WTC11 (cell line): Measurements from ENCODE around the gene SMYD3. TPM values are rescaled to one million over a fixed set of nuclear protein-coding genes. Genes with fewer than 3 reads are reported as not detected.

ENCODE experiments used
- ATAC-seq: fragments of 200-7000 bp; cut with Tn5 transposase; 2 replicates; pipeline ENCODE4 v1.10.0; 2021; ENCODE audit warnings: mild to moderate bottlenecking, moderate library complexity
- CTCF ChIA-PET: fragments of 300-600 bp; sonication (Branson Sonifier 250); formaldehyde crosslinking; loops from one replicate; lab custom pipeline; 2021; ENCODE audit warnings: antibody characterized with exemption; lab: Charles Lee
- POLR2A ChIA-PET: fragments of 350-600 bp; sonication (Branson Sonifier 250); formaldehyde crosslinking; loops from one replicate; lab custom pipeline; 2021; ENCODE audit warnings: antibody characterized with exemption; lab: Charles Lee
- DNase-seq: peaks from one replicate; pipeline ENCODE4 v3.0.0; 2021; ENCODE audit warnings: low spot score
- H3K27ac Mint-ChIP-seq: 2 replicates; pipeline ENCODE4 v1.8.0; 2021; ENCODE audit warnings: mixed read lengths
- H3K27me3 Mint-ChIP-seq: 2 replicates; pipeline ENCODE4 v1.8.0; 2021; ENCODE audit warnings: low read depth, mild to moderate bottlenecking, moderate library complexity, mixed read lengths
- H3K36me3 Mint-ChIP-seq: 2 replicates; pipeline ENCODE4 v1.8.0; 2021; ENCODE audit warnings: mixed read lengths
- H3K4me1 Mint-ChIP-seq: 2 replicates; pipeline ENCODE4 v1.8.0; 2022; ENCODE audit warnings: mixed read lengths
- H3K4me3 Mint-ChIP-seq: 2 replicates; pipeline ENCODE4 v1.8.0; 2021; ENCODE audit warnings: mild to moderate bottlenecking, moderate library complexity, mixed read lengths
- H3K9me3 Mint-ChIP-seq: 2 replicates; pipeline ENCODE4 v1.8.0; 2021; ENCODE audit warnings: mixed read lengths
- ETV6 ChIP-seq: sonication (generic); formaldehyde crosslinking; IDR thresholded peaks from 2 replicates; pipeline ENCODE4 v1.8.1; 2022; ENCODE audit warnings: mild to moderate bottlenecking, missing genetic modification reagents
- FOXK1 ChIP-seq: sonication (generic); formaldehyde crosslinking; IDR thresholded peaks from 2 replicates; pipeline ENCODE4 v1.8.0; 2022; ENCODE audit warnings: mild to moderate bottlenecking, moderate library complexity, missing genetic modification reagents
- FOXP1 ChIP-seq: sonication (generic); formaldehyde crosslinking; IDR thresholded peaks from 2 replicates; pipeline ENCODE4 v1.8.0; 2022; ENCODE audit warnings: missing genetic modification reagents, mild to moderate bottlenecking, moderate library complexity, borderline replicate concordance
- KAT7 ChIP-seq: sonication (generic); formaldehyde crosslinking; IDR thresholded peaks from 2 replicates; pipeline ENCODE4 v1.8.1; 2023; ENCODE audit warnings: missing genetic modification reagents, mild to moderate bottlenecking, borderline replicate concordance
- OVOL2 ChIP-seq: fragments of 250-450 bp; sonication (Bioruptor Pico); IDR thresholded peaks from 2 replicates; pipeline ENCODE4 v1.9.0; 2021; ENCODE audit warnings: mild to moderate bottlenecking, borderline replicate concordance
- SOX15 ChIP-seq: fragments of 250-450 bp; sonication (Bioruptor Pico); IDR thresholded peaks from 2 replicates; pipeline ENCODE4 v1.9.0; 2021; ENCODE audit warnings: mild to moderate bottlenecking
- TCF7 ChIP-seq: sonication (generic); formaldehyde crosslinking; IDR thresholded peaks from 2 replicates; pipeline ENCODE4 v1.8.0; 2022; ENCODE audit warnings: mild to moderate bottlenecking, low read depth, missing genetic modification reagents, moderate library complexity
- ZBTB21 ChIP-seq: sonication (generic); formaldehyde crosslinking; IDR thresholded peaks from 2 replicates; pipeline ENCODE4 v1.8.1; 2023; ENCODE audit warnings: mild to moderate bottlenecking, missing genetic modification reagents, borderline replicate concordance
- ZNF121 ChIP-seq: sonication (generic); formaldehyde crosslinking; IDR thresholded peaks from 2 replicates; pipeline ENCODE4 v1.8.0; 2023; ENCODE audit warnings: missing genetic modification reagents
- total RNA-seq: library from RNA; stranded (reverse); gene quantifications from 3 replicates; pipeline ENCODE4 v1.2.3, GENCODE V29; 2021
- TF ChIP-seq, protein P1 (sequence below): sonication (generic); formaldehyde crosslinking; IDR thresholded peaks from 2 replicates; pipeline ENCODE4 v1.8.0; 2023; ENCODE audit warnings: missing genetic modification reagents, mild to moderate bottlenecking, borderline replicate concordance
- TF ChIP-seq, protein P2 (sequence below): sonication (generic); formaldehyde crosslinking; conservative IDR thresholded peaks from 2 replicates; pipeline ENCODE4 v1.8.1; 2022; ENCODE audit warnings: mild to moderate bottlenecking, missing genetic modification reagents
- TF ChIP-seq, protein P3 (sequence below): sonication (generic); formaldehyde crosslinking; IDR thresholded peaks from 2 replicates; pipeline ENCODE4 v1.8.1; 2023; ENCODE audit warnings: mild to moderate bottlenecking, missing genetic modification reagents
- TF ChIP-seq, protein P4 (sequence below): fragments of 250-450 bp; sonication (Bioruptor Pico); conservative IDR thresholded peaks from 2 replicates; pipeline ENCODE4 v1.9.0; 2021; ENCODE audit warnings: mild to moderate bottlenecking
- TF ChIP-seq, protein P5 (sequence below): fragments of 250-450 bp; sonication (Bioruptor Pico); IDR thresholded peaks from 2 replicates; pipeline ENCODE4 v1.9.0; 2021; ENCODE audit warnings: mild to moderate bottlenecking
- TF ChIP-seq, protein P6 (sequence below): sonication (generic); formaldehyde crosslinking; IDR thresholded peaks from 2 replicates; pipeline ENCODE4 v1.8.0; 2023; ENCODE audit warnings: missing genetic modification reagents
- TF ChIP-seq, protein P7 (sequence below): fragments of 250-450 bp; sonication (Bioruptor Pico); IDR thresholded peaks from 2 replicates; pipeline ENCODE4 v1.9.0; 2021; ENCODE audit warnings: mild to moderate bottlenecking, borderline replicate concordance

SMYD3 gene
- total RNA-seq, 1 experiment from 2014 or later: 21.4 TPM

DNA sequence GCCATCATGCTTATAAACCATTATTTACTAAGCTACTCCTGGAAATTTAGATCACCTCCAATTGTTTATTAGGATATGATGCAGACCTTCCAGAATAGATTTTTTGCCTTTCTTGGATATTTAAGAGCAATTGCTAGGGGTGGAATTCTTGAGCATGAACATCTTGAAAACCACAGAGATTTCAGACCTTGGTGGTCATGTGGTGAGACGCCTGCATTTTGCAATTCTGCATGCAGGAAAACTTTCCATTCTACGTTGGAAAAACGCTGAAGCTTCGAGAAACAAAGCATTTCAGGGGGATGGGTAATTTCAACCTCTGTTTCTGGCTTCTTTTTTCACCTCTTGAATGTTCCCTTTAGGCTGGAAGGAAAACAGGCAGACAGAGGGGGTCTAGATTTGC, 756.0 kb downstream of the SMYD3 start (continued):
- TF ChIP-seq, protein P1, sequence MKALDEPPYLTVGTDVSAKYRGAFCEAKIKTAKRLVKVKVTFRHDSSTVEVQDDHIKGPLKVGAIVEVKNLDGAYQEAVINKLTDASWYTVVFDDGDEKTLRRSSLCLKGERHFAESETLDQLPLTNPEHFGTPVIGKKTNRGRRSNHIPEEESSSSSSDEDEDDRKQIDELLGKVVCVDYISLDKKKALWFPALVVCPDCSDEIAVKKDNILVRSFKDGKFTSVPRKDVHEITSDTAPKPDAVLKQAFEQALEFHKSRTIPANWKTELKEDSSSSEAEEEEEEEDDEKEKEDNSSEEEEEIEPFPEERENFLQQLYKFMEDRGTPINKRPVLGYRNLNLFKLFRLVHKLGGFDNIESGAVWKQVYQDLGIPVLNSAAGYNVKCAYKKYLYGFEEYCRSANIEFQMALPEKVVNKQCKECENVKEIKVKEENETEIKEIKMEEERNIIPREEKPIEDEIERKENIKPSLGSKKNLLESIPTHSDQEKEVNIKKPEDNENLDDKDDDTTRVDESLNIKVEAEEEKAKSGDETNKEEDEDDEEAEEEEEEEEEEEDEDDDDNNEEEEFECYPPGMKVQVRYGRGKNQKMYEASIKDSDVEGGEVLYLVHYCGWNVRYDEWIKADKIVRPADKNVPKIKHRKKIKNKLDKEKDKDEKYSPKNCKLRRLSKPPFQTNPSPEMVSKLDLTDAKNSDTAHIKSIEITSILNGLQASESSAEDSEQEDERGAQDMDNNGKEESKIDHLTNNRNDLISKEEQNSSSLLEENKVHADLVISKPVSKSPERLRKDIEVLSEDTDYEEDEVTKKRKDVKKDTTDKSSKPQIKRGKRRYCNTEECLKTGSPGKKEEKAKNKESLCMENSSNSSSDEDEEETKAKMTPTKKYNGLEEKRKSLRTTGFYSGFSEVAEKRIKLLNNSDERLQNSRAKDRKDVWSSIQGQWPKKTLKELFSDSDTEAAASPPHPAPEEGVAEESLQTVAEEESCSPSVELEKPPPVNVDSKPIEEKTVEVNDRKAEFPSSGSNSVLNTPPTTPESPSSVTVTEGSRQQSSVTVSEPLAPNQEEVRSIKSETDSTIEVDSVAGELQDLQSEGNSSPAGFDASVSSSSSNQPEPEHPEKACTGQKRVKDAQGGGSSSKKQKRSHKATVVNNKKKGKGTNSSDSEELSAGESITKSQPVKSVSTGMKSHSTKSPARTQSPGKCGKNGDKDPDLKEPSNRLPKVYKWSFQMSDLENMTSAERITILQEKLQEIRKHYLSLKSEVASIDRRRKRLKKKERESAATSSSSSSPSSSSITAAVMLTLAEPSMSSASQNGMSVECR (CRISPR knock-in tag): no peak
- TF ChIP-seq, all 79 proteins: peak for 0

DNA sequence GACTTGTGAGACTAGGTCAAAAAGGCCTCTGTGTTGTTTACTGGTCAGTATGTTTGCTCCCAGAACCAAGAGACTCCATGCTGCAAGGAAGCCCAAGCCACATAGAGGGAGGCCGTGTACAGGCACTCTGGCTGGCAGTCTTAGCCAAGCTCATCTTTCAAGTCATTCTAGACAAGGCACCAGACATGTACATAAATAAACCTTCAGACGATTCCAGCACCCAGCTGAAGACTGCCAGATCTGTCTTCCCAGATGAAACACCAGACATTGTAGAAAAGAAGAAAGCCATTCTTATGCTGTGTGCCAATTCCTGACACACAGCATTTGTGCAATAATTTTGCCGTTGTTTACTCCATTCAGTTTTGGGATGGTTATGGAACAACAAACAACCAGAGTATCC, 756.8 kb downstream of the SMYD3 start:
- peaks cover 26% of the 10 kb centered on the region for H3K9me3 Mint-ChIP-seq
- no peak overlapping the region; the same call in 1 of the 2 replicates for H3K27ac Mint-ChIP-seq
- H3K27me3 Mint-ChIP-seq: no peaks in the 10 kb centered on the region
- no peak for DNase-seq
- no peak overlapping the region for H3K4me3 Mint-ChIP-seq
- peaks cover 7% of the 10 kb centered on the region for H3K36me3 Mint-ChIP-seq
- CTCF ChIA-PET: no interaction called here
- TF ChIP-seq ETV6 (CRISPR knock-in tag) (no peak), KAT7 (CRISPR knock-in tag) (no peak), ZNF121 (CRISPR knock-in tag) (no peak), TCF7 (no peak), FOXK1 (CRISPR knock-in tag) (no peak), SOX15 (CRISPR knock-in tag) (no peak)
- TF ChIP-seq, protein P2, sequence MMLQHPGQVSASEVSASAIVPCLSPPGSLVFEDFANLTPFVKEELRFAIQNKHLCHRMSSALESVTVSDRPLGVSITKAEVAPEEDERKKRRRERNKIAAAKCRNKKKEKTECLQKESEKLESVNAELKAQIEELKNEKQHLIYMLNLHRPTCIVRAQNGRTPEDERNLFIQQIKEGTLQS (CRISPR knock-in tag): no peak
- TF ChIP-seq, protein P3, sequence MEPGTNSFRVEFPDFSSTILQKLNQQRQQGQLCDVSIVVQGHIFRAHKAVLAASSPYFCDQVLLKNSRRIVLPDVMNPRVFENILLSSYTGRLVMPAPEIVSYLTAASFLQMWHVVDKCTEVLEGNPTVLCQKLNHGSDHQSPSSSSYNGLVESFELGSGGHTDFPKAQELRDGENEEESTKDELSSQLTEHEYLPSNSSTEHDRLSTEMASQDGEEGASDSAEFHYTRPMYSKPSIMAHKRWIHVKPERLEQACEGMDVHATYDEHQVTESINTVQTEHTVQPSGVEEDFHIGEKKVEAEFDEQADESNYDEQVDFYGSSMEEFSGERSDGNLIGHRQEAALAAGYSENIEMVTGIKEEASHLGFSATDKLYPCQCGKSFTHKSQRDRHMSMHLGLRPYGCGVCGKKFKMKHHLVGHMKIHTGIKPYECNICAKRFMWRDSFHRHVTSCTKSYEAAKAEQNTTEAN (CRISPR knock-in tag): no peak
- peaks cover 32% of the 10 kb centered on the region for H3K4me1 Mint-ChIP-seq
- no peak for ATAC-seq
- POLR2A ChIA-PET: no interaction called here

DNA sequence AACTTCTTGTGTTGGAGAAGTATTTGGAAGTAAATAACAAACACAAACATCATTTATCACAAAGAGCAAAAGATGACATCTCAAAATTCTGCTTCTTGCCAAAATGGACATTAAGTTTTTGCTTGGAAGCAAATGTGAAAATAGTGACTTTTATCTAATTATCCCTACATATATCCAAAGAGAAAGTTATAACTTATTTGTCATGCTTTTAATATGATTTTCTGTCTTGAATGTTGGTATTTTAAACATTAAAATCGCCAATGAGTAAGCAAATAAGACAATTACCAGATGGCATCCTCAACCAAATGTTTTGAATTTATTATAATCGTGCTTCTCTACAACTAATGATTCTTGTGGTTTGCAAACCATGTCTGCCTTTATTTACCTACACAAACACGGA, 758.0 kb downstream of the SMYD3 start:
- no peak for ATAC-seq
- Mint-ChIP-seq H3K9me3 (peaks cover 18% of the 10 kb centered on the region), H3K4me1 (peaks cover 25% of the 10 kb centered on the region), H3K27me3 (no peaks in the 10 kb centered on the region), H3K4me3 (no peak overlapping the region), H3K27ac (no peak overlapping the region), H3K36me3 (peaks cover 5% of the 10 kb centered on the region)
- POLR2A ChIA-PET: no interaction called here
- no peak for DNase-seq
- CTCF ChIA-PET: no interaction called here
- TF ChIP-seq, protein P4, sequence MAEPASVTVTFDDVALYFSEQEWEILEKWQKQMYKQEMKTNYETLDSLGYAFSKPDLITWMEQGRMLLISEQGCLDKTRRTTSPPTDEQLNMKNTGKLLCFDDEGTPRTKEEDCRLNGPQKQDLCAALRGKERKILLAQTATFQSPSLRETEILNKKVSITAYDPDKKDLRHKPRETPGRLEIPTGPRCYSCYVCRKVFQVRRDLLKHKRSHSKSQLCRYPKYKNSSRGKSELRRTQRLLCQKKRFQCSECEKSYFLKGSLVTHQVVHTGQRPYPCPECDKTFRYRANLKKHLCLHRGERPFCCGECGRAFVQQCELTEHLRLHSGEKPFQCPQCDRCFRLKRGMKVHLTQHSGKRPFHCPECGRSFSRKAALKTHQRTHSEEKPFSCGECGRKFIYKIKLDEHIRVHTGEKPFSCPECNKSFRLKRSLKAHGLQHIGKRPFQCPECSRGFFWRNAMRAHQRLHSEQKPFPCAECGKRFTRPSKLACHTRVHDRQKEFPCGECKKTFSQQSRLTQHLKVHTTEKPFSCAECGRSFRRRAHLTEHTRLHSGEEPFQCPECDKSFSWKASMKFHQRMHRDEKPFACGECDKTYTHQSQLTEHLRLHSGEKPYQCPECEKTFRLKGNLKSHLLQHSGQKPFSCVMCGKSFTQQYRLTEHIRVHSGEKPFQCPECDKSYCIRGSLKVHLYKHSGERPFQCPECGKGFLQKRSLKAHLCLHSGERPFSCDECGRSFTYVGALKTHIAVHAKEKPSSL: no peak
- TF ChIP-seq FOXP1 (CRISPR knock-in tag): no peak
- no peak for TF ChIP-seq OVOL2 (CRISPR knock-in tag)
- TF ChIP-seq, protein P5, sequence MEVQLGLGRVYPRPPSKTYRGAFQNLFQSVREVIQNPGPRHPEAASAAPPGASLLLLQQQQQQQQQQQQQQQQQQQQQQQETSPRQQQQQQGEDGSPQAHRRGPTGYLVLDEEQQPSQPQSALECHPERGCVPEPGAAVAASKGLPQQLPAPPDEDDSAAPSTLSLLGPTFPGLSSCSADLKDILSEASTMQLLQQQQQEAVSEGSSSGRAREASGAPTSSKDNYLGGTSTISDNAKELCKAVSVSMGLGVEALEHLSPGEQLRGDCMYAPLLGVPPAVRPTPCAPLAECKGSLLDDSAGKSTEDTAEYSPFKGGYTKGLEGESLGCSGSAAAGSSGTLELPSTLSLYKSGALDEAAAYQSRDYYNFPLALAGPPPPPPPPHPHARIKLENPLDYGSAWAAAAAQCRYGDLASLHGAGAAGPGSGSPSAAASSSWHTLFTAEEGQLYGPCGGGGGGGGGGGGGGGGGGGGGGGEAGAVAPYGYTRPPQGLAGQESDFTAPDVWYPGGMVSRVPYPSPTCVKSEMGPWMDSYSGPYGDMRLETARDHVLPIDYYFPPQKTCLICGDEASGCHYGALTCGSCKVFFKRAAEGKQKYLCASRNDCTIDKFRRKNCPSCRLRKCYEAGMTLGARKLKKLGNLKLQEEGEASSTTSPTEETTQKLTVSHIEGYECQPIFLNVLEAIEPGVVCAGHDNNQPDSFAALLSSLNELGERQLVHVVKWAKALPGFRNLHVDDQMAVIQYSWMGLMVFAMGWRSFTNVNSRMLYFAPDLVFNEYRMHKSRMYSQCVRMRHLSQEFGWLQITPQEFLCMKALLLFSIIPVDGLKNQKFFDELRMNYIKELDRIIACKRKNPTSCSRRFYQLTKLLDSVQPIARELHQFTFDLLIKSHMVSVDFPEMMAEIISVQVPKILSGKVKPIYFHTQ (CRISPR knock-in tag): no peak
- TF ChIP-seq, protein P6, sequence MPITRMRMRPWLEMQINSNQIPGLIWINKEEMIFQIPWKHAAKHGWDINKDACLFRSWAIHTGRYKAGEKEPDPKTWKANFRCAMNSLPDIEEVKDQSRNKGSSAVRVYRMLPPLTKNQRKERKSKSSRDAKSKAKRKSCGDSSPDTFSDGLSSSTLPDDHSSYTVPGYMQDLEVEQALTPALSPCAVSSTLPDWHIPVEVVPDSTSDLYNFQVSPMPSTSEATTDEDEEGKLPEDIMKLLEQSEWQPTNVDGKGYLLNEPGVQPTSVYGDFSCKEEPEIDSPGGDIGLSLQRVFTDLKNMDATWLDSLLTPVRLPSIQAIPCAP (CRISPR knock-in tag): no peak
- TF ChIP-seq, protein P7, sequence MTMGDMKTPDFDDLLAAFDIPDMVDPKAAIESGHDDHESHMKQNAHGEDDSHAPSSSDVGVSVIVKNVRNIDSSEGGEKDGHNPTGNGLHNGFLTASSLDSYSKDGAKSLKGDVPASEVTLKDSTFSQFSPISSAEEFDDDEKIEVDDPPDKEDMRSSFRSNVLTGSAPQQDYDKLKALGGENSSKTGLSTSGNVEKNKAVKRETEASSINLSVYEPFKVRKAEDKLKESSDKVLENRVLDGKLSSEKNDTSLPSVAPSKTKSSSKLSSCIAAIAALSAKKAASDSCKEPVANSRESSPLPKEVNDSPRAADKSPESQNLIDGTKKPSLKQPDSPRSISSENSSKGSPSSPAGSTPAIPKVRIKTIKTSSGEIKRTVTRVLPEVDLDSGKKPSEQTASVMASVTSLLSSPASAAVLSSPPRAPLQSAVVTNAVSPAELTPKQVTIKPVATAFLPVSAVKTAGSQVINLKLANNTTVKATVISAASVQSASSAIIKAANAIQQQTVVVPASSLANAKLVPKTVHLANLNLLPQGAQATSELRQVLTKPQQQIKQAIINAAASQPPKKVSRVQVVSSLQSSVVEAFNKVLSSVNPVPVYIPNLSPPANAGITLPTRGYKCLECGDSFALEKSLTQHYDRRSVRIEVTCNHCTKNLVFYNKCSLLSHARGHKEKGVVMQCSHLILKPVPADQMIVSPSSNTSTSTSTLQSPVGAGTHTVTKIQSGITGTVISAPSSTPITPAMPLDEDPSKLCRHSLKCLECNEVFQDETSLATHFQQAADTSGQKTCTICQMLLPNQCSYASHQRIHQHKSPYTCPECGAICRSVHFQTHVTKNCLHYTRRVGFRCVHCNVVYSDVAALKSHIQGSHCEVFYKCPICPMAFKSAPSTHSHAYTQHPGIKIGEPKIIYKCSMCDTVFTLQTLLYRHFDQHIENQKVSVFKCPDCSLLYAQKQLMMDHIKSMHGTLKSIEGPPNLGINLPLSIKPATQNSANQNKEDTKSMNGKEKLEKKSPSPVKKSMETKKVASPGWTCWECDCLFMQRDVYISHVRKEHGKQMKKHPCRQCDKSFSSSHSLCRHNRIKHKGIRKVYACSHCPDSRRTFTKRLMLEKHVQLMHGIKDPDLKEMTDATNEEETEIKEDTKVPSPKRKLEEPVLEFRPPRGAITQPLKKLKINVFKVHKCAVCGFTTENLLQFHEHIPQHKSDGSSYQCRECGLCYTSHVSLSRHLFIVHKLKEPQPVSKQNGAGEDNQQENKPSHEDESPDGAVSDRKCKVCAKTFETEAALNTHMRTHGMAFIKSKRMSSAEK: no peak
- no peak for TF ChIP-seq ZBTB21
